Measurements from ENCODE around the gene MAFG. TPM values are rescaled to one million over a fixed set of nuclear protein-coding genes. Genes with fewer than 3 reads are reported as not detected.

The MAFG gene
- polyA plus RNA-seq, 1 donor from 2014 or later, result 11.8 TPM

- Histone ChIP-seq H3F3A (ENCODE audit: insufficient read depth, low read length, poor library complexity, severe bottlenecking) (no peaks in the 10 kb centered on the region), H3K27ac (ENCODE audit: low read length) (no peak overlapping the region), H3K36me3 (ENCODE audit: insufficient read depth, low read length) (no peaks in the 10 kb centered on the region), H3K9me2 (ENCODE audit: insufficient read depth, low read length) (no peaks in the 10 kb centered on the region), H2AFZ (ENCODE audit: low read depth, low read length) (no peak overlapping the region), H4K20me1 (ENCODE audit: insufficient read depth) (no peaks in the 10 kb centered on the region), H3K27me3 (ENCODE audit: insufficient read depth, low read depth, low read length) (peaks cover 19% of the 10 kb centered on the region), H3K9ac (ENCODE audit: low read length) (no peak overlapping the region), H3K4me2 (ENCODE audit: low read length) (no peak overlapping the region), H3K79me2 (replicated peaks; ENCODE audit: insufficient read depth, low read length) (no peaks in the 10 kb centered on the region), H3K4me3 (ENCODE audit: low read length) (no peak overlapping the region), H3K9me3 (ENCODE audit: low read length) (no peaks in the 10 kb centered on the region)
- TF ChIP-seq, protein P1, sequence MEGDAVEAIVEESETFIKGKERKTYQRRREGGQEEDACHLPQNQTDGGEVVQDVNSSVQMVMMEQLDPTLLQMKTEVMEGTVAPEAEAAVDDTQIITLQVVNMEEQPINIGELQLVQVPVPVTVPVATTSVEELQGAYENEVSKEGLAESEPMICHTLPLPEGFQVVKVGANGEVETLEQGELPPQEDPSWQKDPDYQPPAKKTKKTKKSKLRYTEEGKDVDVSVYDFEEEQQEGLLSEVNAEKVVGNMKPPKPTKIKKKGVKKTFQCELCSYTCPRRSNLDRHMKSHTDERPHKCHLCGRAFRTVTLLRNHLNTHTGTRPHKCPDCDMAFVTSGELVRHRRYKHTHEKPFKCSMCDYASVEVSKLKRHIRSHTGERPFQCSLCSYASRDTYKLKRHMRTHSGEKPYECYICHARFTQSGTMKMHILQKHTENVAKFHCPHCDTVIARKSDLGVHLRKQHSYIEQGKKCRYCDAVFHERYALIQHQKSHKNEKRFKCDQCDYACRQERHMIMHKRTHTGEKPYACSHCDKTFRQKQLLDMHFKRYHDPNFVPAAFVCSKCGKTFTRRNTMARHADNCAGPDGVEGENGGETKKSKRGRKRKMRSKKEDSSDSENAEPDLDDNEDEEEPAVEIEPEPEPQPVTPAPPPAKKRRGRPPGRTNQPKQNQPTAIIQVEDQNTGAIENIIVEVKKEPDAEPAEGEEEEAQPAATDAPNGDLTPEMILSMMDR (IDR thresholded peaks at IDR 0.05; ENCODE audit: poor library complexity, severe bottlenecking), result no peak
- TF ChIP-seq MXI1 (conservative IDR thresholded peaks at IDR 0.05; ENCODE audit: poor library complexity, severe bottlenecking) (no peak), RAD21 (conservative IDR thresholded peaks at IDR 0.05) (no peak), EP300 (conservative IDR thresholded peaks at IDR 0.05; ENCODE audit: poor library complexity, severe bottlenecking) (no peak)
Observed at GRCh38 chr17:81898885-81899284, 28.6 kb downstream of the MAFG start.

- Histone ChIP-seq H3K4me2 (ENCODE audit: low read length) (no peak overlapping the region), H3K9me3 (ENCODE audit: low read length) (no peaks in the 10 kb centered on the region), H3K9me2 (ENCODE audit: insufficient read depth, low read length) (no peaks in the 10 kb centered on the region), H3K36me3 (ENCODE audit: insufficient read depth, low read length) (no peaks in the 10 kb centered on the region), H3K79me2 (replicated peaks; ENCODE audit: insufficient read depth, low read length) (no peaks in the 10 kb centered on the region), H4K20me1 (ENCODE audit: insufficient read depth) (no peaks in the 10 kb centered on the region), H3K9ac (ENCODE audit: low read length) (no peak overlapping the region), H3K27ac (ENCODE audit: low read length) (no peak overlapping the region), H3K27me3 (ENCODE audit: insufficient read depth, low read depth, low read length) (peaks cover 19% of the 10 kb centered on the region), H2AFZ (ENCODE audit: low read depth, low read length) (no peak overlapping the region), H3F3A (ENCODE audit: insufficient read depth, low read length, poor library complexity, severe bottlenecking) (no peaks in the 10 kb centered on the region), H3K4me3 (ENCODE audit: low read length) (no peak overlapping the region)
- no peak for TF ChIP-seq POLR2AphosphoS5 (IDR thresholded peaks at IDR 0.05)
- no peak for TF ChIP-seq EZH2 (IDR thresholded peaks at IDR 0.05; ENCODE audit: borderline replicate concordance, insufficient read depth, low read length, poor library complexity, severe bottlenecking)
Observed at GRCh38 chr17:81898029-81898866, 29.3 kb downstream of the MAFG start.

- Histone ChIP-seq H3K9me2 (ENCODE audit: insufficient read depth, low read length) (no peaks in the 10 kb centered on the region), H3F3A (ENCODE audit: insufficient read depth, low read length, poor library complexity, severe bottlenecking) (no peaks in the 10 kb centered on the region), H2AFZ (ENCODE audit: low read depth, low read length) (no peak overlapping the region), H3K27ac (ENCODE audit: low read length) (no peak overlapping the region), H3K36me3 (ENCODE audit: insufficient read depth, low read length) (no peaks in the 10 kb centered on the region), H3K9ac (ENCODE audit: low read length) (no peak overlapping the region), H4K20me1 (ENCODE audit: insufficient read depth) (no peaks in the 10 kb centered on the region), H3K9me3 (ENCODE audit: low read length) (no peaks in the 10 kb centered on the region), H3K27me3 (ENCODE audit: insufficient read depth, low read depth, low read length) (no peaks in the 10 kb centered on the region), H3K4me3 (ENCODE audit: low read length) (no peak overlapping the region), H3K79me2 (replicated peaks; ENCODE audit: insufficient read depth, low read length) (peaks cover 8% of the 10 kb centered on the region), H3K4me2 (ENCODE audit: low read length) (no peak overlapping the region)
- TF ChIP-seq EZH2 (IDR thresholded peaks at IDR 0.05; ENCODE audit: borderline replicate concordance, insufficient read depth, low read length, poor library complexity, severe bottlenecking) (no peak), RAD21 (conservative IDR thresholded peaks at IDR 0.05) (no peak), POLR2AphosphoS5 (IDR thresholded peaks at IDR 0.05) (no peak), MXI1 (conservative IDR thresholded peaks at IDR 0.05; ENCODE audit: poor library complexity, severe bottlenecking) (no peak), EP300 (conservative IDR thresholded peaks at IDR 0.05; ENCODE audit: poor library complexity, severe bottlenecking) (no peak), TAF1 (IDR thresholded peaks at IDR 0.05; ENCODE audit: low read depth) (no peak), SMC3 (conservative IDR thresholded peaks at IDR 0.05; ENCODE audit: poor library complexity) (no peak)
- TF ChIP-seq, protein P2, sequence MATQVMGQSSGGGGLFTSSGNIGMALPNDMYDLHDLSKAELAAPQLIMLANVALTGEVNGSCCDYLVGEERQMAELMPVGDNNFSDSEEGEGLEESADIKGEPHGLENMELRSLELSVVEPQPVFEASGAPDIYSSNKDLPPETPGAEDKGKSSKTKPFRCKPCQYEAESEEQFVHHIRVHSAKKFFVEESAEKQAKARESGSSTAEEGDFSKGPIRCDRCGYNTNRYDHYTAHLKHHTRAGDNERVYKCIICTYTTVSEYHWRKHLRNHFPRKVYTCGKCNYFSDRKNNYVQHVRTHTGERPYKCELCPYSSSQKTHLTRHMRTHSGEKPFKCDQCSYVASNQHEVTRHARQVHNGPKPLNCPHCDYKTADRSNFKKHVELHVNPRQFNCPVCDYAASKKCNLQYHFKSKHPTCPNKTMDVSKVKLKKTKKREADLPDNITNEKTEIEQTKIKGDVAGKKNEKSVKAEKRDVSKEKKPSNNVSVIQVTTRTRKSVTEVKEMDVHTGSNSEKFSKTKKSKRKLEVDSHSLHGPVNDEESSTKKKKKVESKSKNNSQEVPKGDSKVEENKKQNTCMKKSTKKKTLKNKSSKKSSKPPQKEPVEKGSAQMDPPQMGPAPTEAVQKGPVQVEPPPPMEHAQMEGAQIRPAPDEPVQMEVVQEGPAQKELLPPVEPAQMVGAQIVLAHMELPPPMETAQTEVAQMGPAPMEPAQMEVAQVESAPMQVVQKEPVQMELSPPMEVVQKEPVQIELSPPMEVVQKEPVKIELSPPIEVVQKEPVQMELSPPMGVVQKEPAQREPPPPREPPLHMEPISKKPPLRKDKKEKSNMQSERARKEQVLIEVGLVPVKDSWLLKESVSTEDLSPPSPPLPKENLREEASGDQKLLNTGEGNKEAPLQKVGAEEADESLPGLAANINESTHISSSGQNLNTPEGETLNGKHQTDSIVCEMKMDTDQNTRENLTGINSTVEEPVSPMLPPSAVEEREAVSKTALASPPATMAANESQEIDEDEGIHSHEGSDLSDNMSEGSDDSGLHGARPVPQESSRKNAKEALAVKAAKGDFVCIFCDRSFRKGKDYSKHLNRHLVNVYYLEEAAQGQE (IDR thresholded peaks at IDR 0.05; ENCODE audit: borderline replicate concordance), result no peak
- TF ChIP-seq, protein P1 (IDR thresholded peaks at IDR 0.05; ENCODE audit: poor library complexity, severe bottlenecking), result no peak
Observed at GRCh38 chr17:81895400-81895799, 32.1 kb downstream of the MAFG start.
